ENCODE measurements around the gene PPP6R2.

Gene PPP6R2

DNA sequence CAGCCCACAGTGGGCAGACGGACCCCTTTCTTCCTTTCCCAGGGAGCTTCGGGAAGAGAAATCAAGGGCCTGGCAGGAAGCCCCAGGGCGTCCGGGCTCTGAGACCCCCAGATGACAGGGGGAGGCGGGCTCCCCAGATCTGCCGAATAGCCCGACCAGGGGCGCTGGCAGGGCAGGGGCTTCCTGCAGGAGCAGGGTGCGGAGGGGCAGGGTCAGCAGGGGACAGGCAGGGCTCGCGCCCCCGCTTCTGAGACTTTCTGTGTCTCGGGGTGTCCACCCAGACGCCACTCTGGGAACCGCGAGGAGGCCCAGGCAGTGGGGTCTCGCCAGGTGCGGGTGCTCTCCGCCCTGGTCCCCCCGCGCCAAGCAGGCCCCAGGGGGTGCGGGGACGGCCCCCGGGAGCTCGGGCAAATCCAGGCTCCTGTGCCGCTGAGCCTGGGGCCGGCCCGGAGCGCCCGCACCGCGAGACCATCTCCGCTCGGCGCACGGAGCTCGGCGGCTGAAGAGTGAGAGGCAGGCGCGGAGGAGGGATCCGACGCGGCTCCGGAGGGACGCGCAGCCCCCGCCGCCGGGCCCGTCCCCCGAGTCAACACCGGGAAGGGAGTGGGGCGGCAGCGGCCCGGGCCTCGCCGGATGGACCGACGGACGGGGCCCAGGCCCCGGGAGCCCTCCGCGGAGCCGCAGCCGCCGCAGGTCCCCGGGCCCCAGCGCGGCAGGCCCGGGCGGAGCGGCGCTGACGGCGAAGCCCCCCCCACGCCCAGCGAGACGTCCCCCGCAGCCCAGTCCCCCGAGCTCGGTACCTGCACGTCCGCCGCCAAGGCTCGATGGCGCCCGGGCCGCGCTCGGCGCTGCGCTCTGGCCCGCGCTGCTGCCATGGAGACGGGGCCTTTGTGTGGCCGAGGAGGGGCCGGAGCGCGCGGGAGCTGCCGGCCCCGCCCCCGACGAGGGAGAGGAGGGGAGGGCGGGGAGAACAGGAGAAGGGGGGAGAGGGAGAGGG is 36.1 kb upstream of the PPP6R2 start, which contains the start of gene PLXNB2:
TSS of gene PLXNB2 (minus strand) at position 894 of the 997 bp plus-strand sequence. CDS start 17,062 bp downstream, outside the sequence.
- no peak for DNase-seq

DNA sequence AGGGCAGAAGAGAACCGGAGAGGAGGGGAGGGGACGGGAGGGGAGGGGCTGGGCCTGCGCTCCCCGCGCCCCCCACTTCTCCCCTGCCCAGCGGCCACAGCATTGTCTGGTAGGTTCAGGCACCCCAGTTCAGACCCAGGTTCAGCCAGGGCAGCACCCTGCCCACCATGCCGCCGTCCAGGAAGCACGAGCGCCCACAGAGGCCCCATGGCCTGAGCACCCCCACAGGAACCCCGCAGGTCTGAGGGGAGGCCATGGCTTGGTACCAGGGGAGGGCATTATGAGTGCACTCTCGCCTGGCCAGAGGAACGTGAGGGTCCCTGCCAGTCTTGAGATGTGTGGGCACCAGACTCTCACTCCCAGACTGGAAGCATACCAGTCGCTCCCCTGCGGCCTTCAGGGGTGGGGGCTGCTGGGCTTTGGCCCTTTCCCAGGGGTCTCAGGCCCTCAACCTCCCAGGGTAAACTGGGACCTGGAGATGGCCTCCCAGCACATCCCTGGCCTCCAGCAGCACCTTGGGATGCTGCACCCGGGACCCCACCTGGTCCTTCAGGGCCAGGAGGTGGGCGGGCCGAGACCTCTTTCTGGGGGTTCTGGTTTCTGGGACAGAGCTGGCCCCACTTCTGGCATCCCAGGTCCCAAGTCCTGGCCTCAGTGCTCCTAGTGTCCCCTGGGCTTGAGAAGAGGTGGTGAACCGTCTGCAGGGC is 35.1 kb upstream of the PPP6R2 start:
- no peak for DNase-seq

DNA sequence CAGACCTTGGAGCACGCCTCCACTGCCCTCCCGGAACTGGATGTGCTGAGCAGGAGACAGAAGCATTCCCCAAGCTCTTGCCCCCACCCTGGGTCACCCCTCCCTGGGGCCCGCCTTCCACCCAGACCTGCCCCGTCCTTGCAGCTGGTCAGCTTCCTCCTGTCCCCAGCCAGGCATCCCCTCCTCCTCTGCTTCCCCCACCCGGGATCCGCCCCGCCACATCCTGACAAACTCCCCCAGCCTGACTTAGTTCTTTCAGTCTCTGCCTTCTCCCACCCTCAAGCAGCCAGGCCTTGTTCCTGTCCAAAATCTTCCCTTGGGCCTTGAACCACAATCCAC is 34.6 kb upstream of the PPP6R2 start:
- DNase-seq: no peak

DNA sequence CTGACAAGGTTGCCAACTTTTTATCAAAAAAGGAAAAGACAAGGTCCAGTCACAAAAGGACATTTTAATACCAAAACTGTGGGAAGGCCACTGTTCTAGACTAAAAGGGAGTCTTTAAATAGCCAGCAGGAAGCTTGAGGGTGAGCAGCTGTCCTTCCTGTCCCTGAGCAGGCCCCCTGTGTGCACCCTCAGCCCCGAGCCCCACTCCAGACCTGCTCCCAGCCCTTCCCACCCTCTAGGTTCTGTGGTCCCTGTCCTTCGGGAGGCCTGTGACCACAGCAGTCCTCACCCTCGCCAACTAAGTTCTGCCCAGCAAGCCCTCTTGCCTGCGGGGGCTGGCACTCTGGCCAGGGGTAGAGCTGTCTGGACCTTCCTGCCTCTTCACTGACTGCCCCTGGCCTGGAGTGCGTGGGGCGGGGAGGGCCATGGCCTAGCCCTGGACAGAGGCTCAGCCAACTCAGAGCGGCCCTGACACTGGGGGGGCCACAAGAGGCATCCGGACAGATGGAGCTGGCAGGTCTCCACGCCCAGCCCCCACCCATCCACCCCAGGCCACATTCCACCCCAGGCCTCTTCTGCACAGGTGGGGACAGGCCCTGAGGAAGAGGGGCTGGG is 34.0 kb upstream of the PPP6R2 start:
- DNase-seq: no peak

DNA sequence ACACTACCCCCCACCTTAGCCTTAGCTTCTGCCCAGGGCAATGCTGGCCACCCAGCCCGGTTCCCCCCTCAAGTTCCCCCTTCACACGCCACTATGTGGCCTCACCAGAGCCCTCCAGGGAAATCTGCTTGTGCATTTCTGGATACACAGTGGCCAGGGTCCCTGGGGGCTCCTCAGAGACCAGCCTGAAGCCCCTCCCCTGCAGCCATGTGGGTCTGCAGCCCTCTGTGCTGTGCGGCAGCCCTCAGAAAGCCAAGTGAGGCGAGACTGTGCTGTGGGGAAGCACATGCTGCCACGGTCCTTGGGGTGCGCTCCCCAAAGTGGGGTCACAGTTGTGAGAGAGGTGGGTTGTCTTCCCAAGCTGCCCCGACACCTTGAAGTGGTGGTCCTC is 33.5 kb upstream of the PPP6R2 start:
- no peak for DNase-seq

DNA sequence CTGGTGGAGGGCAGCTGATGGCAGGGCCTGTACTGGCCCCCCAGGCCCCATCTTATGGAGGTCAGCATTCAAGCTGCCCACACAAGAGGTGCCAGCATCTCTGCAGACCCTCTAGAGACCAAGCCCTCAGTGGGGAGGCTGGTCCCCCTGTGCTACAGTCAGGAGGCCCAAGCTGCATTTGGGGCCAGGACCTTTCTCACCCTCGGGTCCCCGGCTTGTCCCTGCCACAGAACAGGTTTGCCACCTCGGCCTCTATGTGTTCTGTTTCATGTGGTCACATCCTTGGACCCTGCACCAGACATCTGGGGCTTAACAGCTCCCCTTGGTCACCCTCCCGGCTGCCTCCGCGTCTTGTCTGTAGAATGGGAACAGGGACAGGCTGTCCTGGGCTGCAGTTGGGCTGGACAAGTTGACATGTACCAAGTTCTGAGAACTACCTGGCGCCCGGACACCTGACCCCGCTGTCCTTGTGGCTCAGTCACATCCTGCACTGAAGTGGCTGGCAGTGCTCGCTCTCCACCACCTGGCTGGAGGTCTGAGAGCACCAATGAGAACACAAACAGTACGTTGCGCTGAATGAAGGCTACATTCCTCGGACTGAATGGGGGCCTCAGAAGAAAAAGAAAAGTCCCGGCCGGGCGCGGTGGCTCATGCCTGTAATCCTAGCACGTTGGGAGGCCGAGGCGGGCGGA is 33.0 kb upstream of the PPP6R2 start:
- DNase-seq: no peak

DNA sequence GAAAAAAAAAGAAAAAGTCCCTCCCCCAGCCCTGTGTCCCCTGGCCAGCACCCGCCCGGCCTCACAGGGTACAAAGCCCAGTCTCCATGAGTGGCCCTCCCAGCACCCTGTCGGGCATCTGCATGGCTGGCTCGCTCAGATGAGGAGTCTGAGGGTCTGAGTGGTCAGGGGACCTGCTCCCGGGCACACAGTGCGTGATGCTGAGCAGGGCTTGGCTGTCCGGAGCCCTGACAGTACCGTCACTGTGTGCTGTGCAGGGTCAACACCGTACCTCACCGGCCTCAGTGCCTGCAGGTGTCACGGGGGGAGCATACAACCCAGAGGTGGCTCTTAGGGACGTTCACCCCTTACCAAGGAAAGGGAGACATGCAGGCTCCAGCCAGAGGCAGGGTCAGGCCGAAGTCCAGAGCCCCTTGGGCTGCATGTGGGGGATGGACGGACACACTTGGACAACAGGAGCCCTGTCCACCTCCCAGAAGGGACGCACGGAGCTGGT is 32.1 kb upstream of the PPP6R2 start:
- no peak for DNase-seq

DNA sequence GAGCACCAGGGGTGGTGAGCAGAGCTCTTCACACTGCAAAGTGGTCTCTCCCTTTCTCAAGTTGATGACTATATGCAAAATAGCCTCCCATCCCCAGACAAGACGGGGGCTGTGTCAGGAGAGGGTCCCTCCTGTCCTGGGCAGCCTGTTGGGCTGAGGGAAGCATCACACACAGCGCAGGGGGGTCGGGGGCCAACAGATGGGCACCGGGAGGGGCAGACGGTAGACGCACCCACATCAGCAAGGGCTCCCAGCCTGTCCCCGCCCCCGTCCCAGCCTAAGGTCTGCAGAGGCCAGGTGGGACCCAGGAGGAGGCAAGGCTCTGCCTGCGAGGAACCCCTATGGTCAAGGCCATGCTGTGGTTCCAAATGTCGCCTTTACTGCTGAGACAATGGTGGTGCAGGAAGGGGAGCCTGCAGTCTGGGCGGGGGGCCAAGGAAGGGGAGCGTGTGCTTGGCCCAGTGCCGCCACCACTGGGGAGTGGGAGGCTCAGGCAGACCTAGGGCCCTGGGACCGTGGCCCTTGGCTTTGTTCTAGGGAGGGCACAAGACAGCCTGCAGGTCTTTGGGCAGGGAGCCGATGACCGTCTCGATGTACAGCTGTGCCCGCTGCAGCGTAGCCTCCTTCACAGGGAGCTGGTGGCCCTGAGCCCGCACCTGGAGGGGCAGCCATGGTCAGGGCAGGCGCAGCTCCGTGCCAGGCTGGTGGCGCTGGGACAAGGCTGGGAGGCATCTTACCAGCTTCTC is 31.3 kb upstream of the PPP6R2 start:
- DNase-seq: no peak

DNA sequence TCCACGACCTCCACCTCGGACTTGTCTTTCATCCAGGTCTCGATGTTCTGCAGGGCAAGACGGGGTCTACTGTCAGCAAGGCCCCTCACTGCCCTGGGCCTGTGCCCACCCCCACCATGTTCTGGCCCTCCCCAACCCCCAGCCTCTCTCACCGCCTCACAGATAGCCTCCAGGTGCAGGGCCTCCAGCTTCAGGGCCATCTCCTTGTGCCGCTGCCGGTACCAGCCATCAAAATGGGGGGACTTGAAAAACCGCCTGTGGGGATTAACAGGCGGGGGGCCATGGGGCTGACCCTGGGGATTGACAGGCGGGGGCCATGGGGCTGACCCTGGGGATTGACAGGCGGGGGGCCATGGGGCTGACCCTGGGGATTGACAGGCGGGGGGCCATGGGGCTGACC is 30.8 kb upstream of the PPP6R2 start:
- no peak for DNase-seq

DNA sequence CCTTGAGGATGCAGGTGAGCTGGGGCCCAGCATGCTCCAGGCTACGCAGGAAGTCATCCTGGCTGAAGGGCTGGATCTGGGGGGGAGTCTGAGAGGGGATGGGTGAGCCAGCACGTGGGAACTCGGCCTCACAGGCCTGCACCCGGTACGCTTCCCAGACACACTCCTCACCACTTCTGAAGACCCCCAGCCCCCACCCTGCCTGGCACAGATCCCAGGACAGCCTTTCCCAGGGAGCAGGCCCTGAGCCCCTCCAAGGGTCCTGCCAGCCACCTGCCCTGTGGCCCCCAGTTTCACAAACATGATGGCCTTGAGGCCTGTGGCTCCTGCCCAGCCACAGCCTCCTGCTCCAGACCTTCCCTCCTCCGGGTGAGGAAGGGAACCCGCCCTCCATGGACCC is 30.1 kb upstream of the PPP6R2 start:
- no peak for DNase-seq

DNA sequence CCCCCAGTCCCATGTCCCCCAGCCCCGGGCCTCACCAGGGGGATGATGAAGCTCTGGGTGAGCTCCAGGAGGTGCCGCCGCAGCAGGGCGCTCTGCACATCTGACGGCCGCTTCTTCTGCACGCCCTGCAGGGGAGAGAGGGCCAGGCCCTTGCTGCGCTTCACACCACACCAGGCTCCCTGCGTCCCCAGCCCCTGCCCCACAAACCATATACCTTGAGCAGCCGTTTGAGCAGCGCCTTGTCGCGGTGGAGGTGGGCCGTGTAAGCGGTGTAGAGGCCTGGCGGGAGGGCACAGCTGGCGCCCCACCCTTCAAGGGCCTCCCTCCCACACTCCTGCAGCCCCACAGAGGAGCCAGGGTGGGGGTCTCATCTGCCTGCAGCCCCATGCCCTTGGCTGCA is 29.5 kb upstream of the PPP6R2 start:
- DNase-seq: no peak

DNA sequence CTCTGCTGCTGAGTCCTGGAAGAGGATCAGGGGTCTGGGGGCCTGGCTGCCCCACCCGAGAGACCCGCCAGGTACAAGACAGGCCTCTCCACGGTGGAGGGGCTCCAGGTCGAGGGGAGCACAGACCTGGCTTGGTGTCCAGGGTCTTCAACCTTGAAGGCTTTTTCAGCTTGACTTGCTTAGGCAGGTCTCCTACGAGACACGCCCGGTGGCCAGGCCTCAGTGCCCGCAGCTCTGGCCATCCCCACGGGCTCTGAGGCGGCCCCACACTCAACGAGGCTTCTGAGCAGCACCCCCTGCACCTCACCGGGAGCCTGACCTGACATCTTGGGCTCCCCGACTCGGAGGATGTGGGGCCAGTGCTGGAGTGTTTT is 29.1 kb upstream of the PPP6R2 start:
- DNase-seq: no peak

DNA sequence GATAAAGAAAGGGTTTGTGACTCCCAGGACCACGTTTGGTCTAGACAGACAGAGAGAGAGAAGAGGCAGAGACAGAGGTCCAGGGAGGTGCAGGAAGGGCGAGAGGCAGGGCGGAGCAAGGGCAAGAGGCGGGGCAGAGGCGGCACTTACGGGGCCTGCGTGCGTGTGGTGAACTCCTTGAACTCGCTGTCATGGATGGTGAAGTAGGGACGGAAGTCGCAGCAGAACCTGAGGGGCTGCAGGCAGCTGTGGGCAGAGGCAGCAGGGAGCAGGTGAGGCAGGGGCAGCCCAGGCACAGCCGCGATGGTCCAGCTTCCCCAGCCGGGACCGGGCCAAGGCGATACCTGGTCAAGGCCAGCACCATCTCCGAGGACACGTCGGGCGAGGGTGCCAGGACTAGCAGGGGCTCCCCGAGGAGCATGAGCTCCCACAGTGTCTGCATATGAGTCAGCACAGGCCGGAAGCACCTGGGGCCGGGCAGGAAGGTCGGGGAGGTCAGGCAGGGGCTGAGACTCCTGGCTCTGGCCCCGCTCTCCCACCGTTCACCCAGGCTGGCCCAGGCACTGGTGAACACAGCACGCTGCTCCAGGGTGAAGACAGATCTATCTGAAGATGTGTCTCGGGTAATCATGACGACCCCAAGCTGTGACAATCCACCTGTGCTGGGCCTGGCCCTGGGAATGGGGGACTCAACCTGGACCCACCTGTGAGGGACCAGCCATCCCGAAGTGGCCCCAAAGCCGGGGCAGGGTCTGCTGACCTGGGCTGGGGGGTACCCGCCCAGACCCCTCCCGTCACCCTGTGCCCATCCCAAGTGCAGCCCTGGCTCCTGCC is 28.5 kb upstream of the PPP6R2 start:
- peak; percentile 65 to 71 for DNase-seq

DNA sequence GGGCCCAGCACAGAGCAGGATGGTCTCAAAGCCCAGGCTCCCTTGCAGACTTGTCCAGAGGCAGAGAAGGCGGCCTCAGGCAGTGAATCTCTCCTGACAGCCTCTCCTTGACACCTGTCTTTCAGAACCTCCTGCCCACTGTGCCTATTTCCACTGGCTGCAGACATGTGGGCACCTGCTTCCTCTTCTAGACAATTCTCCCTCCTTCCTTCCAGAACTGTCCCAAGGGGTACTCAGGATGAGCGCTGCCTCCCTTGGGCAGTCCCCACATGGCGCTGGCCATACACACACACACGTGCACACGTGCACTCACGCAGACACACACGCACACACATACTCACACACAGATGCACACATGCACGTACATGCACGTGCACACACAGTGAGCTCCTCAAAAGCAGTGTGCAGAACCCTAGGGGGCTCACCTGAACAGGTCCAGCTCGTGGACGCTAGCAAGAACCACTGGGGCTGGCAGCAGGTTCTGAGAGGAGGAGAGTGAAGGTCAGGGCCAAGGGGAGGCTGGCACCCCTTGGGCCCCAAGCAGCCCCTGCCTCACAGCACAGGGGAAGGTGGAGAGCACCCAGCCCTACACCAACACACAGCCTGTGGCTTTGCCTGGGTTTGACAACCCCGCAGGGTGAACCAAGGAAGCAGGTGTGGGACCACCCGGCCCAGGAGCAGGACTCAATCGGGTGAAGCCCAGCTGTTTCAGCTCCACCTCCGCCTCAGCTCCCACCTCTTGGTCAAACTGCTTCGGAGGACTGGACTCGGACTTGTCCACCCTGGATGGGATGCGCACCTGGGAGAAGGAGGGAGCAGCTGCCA is 27.6 kb upstream of the PPP6R2 start:
- no peak for DNase-seq

DNA sequence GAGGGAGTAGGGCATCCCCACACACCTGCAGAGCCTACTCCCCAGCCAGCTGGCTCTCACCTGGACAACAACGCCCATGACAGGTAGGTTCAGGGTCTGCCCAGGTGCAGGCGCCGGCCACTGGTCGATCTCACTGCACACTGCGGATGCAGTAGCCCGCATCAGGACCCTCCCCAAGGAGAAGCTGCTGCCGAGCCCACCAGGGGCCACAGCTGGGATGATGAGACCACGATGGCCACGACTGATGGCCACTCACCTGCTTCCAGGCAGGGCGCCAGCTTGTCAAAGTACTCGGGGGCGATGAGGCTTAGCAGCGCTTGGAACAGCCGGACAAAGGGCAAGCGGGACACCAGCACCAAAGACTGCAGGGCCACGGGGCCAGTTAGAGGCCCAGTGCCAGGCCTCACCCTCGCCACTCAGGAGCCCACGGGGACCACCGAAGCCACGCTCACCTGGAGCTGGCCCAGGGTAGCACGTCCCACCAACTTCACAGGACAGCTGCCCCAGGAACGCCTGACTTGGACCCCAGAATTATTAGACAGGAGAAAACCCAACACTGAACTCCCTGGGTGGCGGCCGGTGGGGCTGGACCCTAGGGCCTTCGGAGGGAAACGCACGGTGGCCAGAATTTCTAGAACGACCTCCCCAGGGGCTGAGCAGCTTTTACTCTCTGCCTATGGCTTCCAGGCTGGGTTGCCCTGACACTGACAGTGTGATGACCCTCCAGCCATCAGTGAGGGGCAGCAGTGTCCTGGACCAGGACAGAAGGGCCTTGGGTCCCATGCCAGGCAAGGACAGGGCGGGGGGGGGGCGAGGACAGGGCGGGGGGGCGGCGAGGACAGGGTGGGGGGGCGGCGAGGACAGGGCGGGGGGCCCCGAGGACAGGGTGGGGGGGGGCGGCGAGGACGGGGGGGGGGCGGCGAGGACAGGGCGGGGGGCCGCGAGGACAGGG is 26.7 kb upstream of the PPP6R2 start:
- DNase-seq: no peak

DNA sequence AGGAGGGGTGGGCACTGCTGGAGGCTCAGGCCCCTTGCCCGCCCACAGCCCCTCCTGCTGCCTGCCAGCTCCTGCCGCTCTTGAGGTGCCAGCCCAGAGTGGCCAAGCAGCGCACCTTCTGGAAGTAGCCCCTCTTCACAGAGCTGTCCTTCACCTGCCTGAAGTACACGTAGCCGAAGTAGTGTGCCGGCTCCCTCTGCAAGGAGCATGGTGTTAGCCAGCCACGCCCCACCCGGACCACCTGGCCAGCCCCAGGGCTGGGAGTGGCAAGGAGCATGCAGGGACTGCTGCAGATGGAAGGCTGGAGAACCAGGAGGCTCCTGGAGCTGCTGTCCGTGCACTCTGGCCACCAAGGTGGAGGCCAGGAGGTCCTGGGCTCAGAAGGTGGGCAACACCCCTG is 25.9 kb upstream of the PPP6R2 start:
- no peak for DNase-seq

DNA sequence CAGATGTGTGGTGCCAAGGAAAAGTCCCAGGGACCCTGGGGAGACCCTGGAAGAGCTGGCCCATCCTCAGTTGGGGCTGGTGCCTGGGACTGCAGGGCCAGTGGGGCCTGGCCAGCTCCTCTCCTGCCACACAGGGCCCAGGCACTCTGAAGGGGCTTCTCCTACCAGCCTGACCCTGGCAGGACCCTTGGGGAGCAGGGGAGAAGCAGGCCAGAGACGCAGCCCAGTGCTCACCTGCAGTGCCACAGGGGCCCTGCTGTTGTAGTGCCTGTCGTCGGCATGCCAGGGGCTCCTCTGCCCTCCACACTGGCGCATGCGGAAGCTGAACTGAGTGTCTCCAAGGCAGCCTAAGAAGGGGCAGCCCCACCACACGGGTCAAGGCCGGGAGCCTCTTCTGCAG is 25.5 kb upstream of the PPP6R2 start:
- DNase-seq: no peak

DNA sequence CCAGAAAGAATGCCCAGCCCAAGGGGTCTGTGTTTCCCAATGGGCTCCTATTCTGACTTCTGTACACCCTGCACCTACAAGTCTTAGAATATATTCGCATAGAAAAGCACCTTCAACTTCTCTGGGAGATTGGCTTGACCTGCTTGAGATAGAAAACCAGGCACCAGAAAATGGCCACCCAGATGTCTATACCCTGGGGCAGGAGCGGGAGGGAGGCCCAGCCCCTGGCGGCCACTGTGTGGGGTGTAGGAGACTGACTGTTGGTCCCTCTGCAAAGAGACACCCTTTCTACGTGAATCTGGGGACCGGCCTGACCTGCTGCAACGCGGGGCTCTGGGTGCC is 24.8 kb upstream of the PPP6R2 start:
- DNase-seq: no peak

DNA sequence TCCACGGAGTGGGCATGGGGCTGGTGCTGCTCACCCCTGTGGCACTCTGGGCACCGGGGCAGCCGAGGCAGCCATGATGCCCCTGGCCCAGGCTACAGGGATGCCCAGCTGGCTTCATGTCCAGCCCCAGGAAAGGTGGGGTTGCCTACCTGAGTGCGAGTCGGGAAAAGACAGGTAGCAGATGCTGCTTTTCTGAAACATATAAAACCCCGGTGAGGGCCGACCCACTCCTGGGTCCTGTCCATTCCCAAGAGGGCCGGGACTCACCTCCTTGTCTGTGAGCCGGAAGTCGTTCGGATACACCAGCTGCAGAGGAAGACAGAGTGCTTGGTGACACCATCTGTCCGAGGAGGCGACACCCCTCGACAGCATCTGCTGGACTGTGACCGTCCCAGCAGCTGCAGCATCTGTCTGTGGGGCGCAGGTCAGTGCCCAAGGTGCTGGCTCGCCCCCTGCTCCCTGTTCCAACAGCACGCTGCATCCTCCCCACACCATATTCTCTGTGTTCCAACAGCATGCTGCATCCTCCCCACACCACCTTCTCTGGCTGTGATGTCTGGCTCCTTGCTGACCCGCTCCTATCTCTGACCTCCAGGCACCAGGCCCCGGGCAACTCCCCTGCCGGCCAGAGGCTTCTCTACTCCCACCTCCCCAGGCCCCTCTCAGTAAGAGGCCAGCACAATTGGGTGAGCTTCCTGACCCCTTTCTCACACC is 24.3 kb upstream of the PPP6R2 start:
- no peak for DNase-seq

Data from stimulated activated CD4-positive, alpha-beta T cell treated with anti-CD3 and anti-CD28 coated beads, Interleukin-2, amount 100 ng/mL, for 48 hours (primary cell).